ENCODE measurements around the gene UBAP2L.
"Not testable (repeated sequence)": the region's sequence is repeated elsewhere in the genome, so short reads cannot be mapped to it uniquely, and the experiment has no call there.

- TF ChIP-seq POLR2A (IDR thresholded peaks at IDR 0.05; ENCODE audit: low read length); GATA1 (IDR thresholded peaks at IDR 0.05; ENCODE audit: low read depth, low read length): not testable (repeated sequence)
These were observed 12.4 kb downstream of the UBAP2L start for GRCh38 chr1:154233127-154233526.
